Fibroblast of the aortic adventitia (primary cell): Measurements from ENCODE around the gene CYP1A2. TPM values are rescaled to one million over a fixed set of nuclear protein-coding genes. Genes with fewer than 3 reads are reported as not detected.

Experiments used
- DNase-seq: peaks from one replicate; pipeline ENCODE4 v3.0.0-alpha.2; 2010; ENCODE audit warnings: low read depth
- H3K4me3 ChIP-seq: 2 replicates; pipeline ENCODE4 v1.5.1; 2011; ENCODE audit warnings: low read depth, mild to moderate bottlenecking, control low read depth, low read length, moderate library complexity
- CTCF ChIP-seq: IDR thresholded peaks from 2 replicates; pipeline ENCODE4 v1.5.1; 2011; ENCODE audit warnings: mild to moderate bottlenecking, low read length, control low read depth, inconsistent platforms; ENCODE audit not compliant: insufficient read depth
- total RNA-seq: library from RNA; depleted of rRNA; stranded (reverse); fragments of >200 nt; gene quantifications from 2 replicates; pipeline ENCODE4 v1.2.3, GENCODE V29; 2012; ENCODE audit warnings: low replicate concordance

CYP1A2 gene
- total RNA-seq, 1 donor: not detected

DNA sequence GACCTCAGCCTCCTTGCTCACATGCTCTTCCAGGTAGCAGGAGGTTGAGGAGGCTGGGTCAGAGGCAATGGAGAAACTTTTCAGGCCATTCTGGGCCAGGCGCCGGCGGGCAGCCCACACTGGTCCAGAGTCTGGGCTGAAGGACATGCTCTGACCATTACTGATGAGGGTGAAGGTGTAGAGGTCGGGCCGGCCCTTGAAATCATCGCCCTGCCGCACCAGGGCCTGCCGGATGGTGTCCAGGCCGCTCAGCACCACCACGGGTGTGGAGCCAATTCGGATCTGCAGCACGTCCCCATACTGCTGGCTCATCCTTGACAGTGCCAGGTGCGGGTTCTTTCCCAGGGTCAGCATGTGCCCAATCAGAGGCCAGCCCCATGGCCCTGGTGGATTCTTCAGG, 26.1 kb upstream of the CYP1A2 start:
- H3K4me3 ChIP-seq: no peak overlapping the region
- DNase-seq: no peak
- no peak for TF ChIP-seq CTCF

- no peak for DNase-seq
- H3K4me3 ChIP-seq: no peak overlapping the region
- no peak for TF ChIP-seq CTCF
Observed at GRCh38 chr15:74723187-74723586, 25.5 kb upstream of the CYP1A2 start.

- TF ChIP-seq CTCF: no peak
- DNase-seq: peak; percentile 71
- H3K4me3 ChIP-seq: no peak overlapping the region
Observed at GRCh38 chr15:74723754-74724334, 24.8 kb upstream of the CYP1A2 start.

- no peak overlapping the region for H3K4me3 ChIP-seq
- TF ChIP-seq CTCF: no peak
- no peak for DNase-seq
Observed at GRCh38 chr15:74724570-74725224, 23.9 kb upstream of the CYP1A2 start.

DNA sequence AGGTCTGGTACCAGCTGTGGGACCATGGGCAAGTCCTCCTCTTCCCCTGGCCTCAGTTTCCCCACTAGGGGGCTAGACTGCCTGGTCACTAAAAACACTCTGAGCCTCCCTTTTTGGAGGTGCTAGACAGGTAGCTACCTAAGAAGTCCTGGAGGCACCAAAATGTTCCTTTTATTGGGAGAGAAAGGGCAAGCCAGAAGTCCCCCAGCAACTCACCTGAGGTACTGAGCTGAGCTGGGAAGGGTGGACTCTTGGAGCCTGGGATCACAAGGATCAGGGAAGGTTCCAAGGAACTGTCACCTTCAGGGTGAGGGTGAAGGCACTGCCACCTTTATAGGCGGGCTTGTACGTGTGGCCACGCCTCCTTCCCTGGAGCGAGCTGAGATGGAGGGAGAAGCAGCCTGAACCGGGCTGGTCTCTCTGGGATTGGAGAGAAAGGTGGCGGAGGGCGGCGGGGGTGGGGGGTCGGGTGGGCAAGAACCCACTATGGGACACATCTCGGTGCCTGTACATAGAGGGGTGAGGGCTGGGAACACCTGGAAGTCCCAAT, 23.3 kb upstream of the CYP1A2 start, which contains the start of gene CYP1A1:
CYP1A1 (minus strand) TSS at position 304 of the 550 bp plus-strand sequence. CDS start 2,431 bp downstream, outside the sequence.
- TF ChIP-seq CTCF: no peak
- no peak for DNase-seq
- peak within 1 kb of the TSS; percentile 62 for H3K4me3 ChIP-seq

DNA sequence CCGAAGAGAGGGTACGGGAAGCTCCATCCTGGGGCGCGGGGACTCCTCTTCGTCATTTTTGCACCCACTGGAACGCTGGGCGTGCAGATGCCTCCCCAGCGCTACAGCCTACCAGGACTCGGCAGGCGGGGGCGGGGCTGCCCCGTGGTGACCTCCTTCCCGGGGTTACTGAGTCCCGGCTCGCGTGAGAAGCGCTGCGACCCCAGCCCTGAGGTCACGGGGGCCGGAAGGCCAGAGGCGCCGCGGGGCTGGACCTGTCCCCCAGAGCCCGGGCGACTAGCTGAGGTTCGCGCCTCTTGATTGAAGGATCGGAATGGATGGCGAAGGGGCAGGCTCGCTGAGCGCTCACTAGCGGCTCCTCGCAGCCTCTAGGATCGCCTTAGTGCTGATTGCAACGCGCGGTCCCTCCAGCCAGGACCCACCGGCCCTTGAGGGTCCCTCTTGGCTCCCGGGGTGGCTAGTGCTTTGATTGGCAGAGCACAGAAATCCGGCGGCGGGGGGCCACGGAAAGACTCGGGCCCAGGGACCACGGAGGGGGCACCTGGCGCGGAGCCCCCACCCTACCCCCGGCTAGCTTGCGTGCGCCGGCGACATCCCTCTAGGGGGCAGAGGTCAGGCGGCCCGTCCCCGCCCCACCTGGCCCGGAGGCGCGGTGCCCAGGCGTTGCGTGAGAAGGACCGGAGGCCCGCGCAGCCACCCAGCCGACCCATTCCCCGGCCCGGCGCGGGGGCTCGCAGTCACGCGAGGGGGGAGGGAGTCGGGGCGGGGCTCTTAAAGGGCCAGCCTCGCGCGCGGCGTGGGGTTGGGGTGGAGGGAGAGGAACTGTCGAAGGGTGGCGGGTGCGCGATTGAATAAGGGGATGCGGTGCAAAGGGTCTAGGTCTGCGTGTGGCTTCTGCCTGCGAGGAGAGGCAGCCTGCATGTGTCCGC, 22.5 kb upstream of the CYP1A2 start:
- peak; percentile 25 for DNase-seq
- TF ChIP-seq CTCF: no peak

More for the DNA sequence above, 22.5 kb upstream of the CYP1A2 start:
- peak overlapping the region; percentile 62 for H3K4me3 ChIP-seq
